B cell (primary cell): ENCODE results near the gene SFMBT1. TPM values are rescaled to one million over a fixed set of nuclear protein-coding genes. Genes with fewer than 3 reads are reported as not detected.

ENCODE experiments used
- ATAC-seq: fragments of 200-7000 bp; cut with Tn5 transposase; one replicate; pipeline ENCODE4 v1.10.0; 2021; ENCODE audit warnings: low read depth, mild to moderate bottlenecking, moderate number of reproducible peaks, moderate library complexity
- CTCF ChIA-PET: fragments of 350-600 bp; sonication (Branson Sonifier 250); formaldehyde crosslinking; loops from one replicate; lab custom pipeline; 2021; ENCODE audit warnings: antibody characterized with exemption, inconsistent platforms; lab: Charles Lee
- POLR2A ChIA-PET: fragments of 350-600 bp; sonication (Branson Sonifier 250); formaldehyde crosslinking; loops from one replicate; lab custom pipeline; 2021; ENCODE audit warnings: antibody characterized with exemption; lab: Charles Lee
- DNase-seq: peaks from one replicate; pipeline ENCODE4 v3.0.0; 2013
- H2AFZ ChIP-seq: 2 replicates; pipeline ENCODE4 v1.6.1; 2012; ENCODE audit warnings: mild to moderate bottlenecking, low read depth, low read length; ENCODE audit not compliant: insufficient read depth, poor library complexity, severe bottlenecking
- H3K27ac ChIP-seq, 2 donors: 1 replicate in 1 of 2; 2 replicates in 1 of 2; pipeline ENCODE4 v1.5.1; 2012 to 2013; ENCODE audit warnings: low read length in 2 of 2, mild to moderate bottlenecking in 2 of 2, moderate library complexity in 1 of 2
- H3K27me3 ChIP-seq, 4 experiments: fragments of 200-600 bp in 1 of 4; sonication (generic) in 1 of 4; replicated peaks in 1 of 4; 1 replicate in 2 of 4; 2 replicates in 2 of 4; pipeline versions ENCODE4 v1.6.1 to v1.7.0; 2013 to 2016; ENCODE audit warnings: low read length in 3 of 4, mild to moderate bottlenecking in 2 of 4, mixed read lengths in 1 of 4, moderate library complexity in 1 of 4; ENCODE audit not compliant: insufficient read depth in 4 of 4, control insufficient read depth in 3 of 4; ENCODE audit errors: control extremely low read depth in 1 of 4
- H3K36me3 ChIP-seq, 2 experiments: replicated peaks in 1 of 2; 1 replicate in 1 of 2; 2 replicates in 1 of 2; pipeline versions ENCODE4 v1.6.1 to v1.7.1; 2013; ENCODE audit warnings: low read length in 1 of 2; ENCODE audit not compliant: insufficient read depth in 2 of 2, control insufficient read depth in 1 of 2; ENCODE audit errors: control extremely low read depth in 1 of 2, extremely low read depth in 1 of 2
- H3K4me1 ChIP-seq, 2 donors: fragments of 200-600 bp in 1 of 2; sonication (generic) in 1 of 2; 1 replicate in 1 of 2; 2 replicates in 1 of 2; pipeline versions ENCODE4 v1.5.1 to v1.6.1; 2013 to 2017; ENCODE audit warnings: low read length in 2 of 2; ENCODE audit not compliant: control insufficient read depth in 2 of 2, insufficient read depth in 2 of 2
- H3K4me2 ChIP-seq: replicated peaks from 2 replicates; pipeline ENCODE3; 2012; ENCODE audit warnings: mild to moderate bottlenecking, low read depth, low read length; ENCODE audit not compliant: poor library complexity, severe bottlenecking
- H3K4me3 ChIP-seq, 5 experiments: fragments of 200-600 bp in 1 of 5; sonication (generic) in 1 of 5; 1 replicate in 3 of 5; 2 replicates in 2 of 5; pipeline versions ENCODE4 v1.5.1 to v1.7.0; 2011 to 2016; ENCODE audit warnings: low read length in 4 of 5, mild to moderate bottlenecking in 4 of 5, low read depth in 2 of 5, control low read depth in 1 of 5, moderate library complexity in 1 of 5; ENCODE audit not compliant: insufficient read depth in 1 of 5; ENCODE audit errors: control extremely low read depth in 1 of 5, extremely low read depth in 1 of 5
- H3K79me2 ChIP-seq: fragments of 200-600 bp; sonication (generic); one replicate; pipeline ENCODE4 v1.6.0; 2016; ENCODE audit warnings: low read length; ENCODE audit not compliant: control insufficient read depth, insufficient read depth
- H3K9ac ChIP-seq: fragments of 200-600 bp; sonication (generic); 2 replicates; pipeline ENCODE4 v1.6.1; 2017; ENCODE audit warnings: mild to moderate bottlenecking, low read length, moderate library complexity
- H3K9me3 ChIP-seq, 3 donors: one replicate each; pipeline versions ENCODE4 v1.6.1 to v1.7.1; 2013; ENCODE audit warnings: low read length in 2 of 3; ENCODE audit not compliant: control insufficient read depth in 2 of 3, insufficient read depth in 1 of 3; ENCODE audit errors: control extremely low read depth in 1 of 3
- H4K20me1 ChIP-seq: 2 replicates; pipeline ENCODE4 v1.6.0; 2012; ENCODE audit warnings: mild to moderate bottlenecking, low read length; ENCODE audit not compliant: insufficient read depth, control insufficient read depth, poor library complexity, severe bottlenecking
- H3K27ac Mint-ChIP-seq: one replicate; pipeline ENCODE4 v1.8.0; 2021; ENCODE audit warnings: mixed read lengths
- H3K27me3 Mint-ChIP-seq: one replicate; pipeline ENCODE4 v1.8.0; 2021; ENCODE audit warnings: mixed read lengths
- H3K4me1 Mint-ChIP-seq: one replicate; pipeline ENCODE4 v1.8.0; 2021; ENCODE audit warnings: mixed read lengths
- H3K4me3 Mint-ChIP-seq: one replicate; pipeline ENCODE4 v1.8.0; 2021; ENCODE audit warnings: mixed read lengths
- H3K9me3 Mint-ChIP-seq: one replicate; pipeline ENCODE4 v1.8.0; 2022; ENCODE audit warnings: mixed read lengths; ENCODE audit not compliant: insufficient read depth
- EZH2 ChIP-seq: IDR thresholded peaks from 2 replicates; pipeline ENCODE4 v1.6.1; 2012; ENCODE audit warnings: borderline replicate concordance, low read depth, mild to moderate bottlenecking, moderate library complexity, low read length; ENCODE audit not compliant: insufficient read depth, poor library complexity, severe bottlenecking
- WGBS: methylation state at CpG from one replicate; pipeline ENCODE4 v1.1.5; 2013; ENCODE audit warnings: missing lambda C conversion rate; ENCODE audit not compliant: insufficient coverage; 5-methylcytosine and 5-hydroxymethylcytosine counted together
- intact Hi-C: fragments of 100-400 bp; cut with micrococcal nuclease; formaldehyde crosslinking; loops from one replicate; pipeline ENCODE4 v1.10.0; 2022
- polyA plus RNA-seq: library from polyadenylated mRNA; depleted of rRNA; stranded (reverse); fragments of >200 nt; gene quantifications from 2 replicates; pipeline ENCODE4 v1.2.3, GENCODE V29; 2012
- total RNA-seq, 2 donors: library from RNA; stranded (reverse); fragments of 120-200 nt in 1 of 2; gene quantifications; 1 replicate in 1 of 2; 2 replicates in 1 of 2; pipeline versions ENCODE4 v1.2.3 to v1.2.4, GENCODE V29; 2013 to 2022
- TF ChIP-seq, protein P1 (sequence below): fragments of 200-600 bp; IDR thresholded peaks from one replicate; pipeline ENCODE4 v1.8.0; 2022; ENCODE audit warnings: antibody characterized with exemption, mild to moderate bottlenecking

The SFMBT1 gene
- total and polyA plus RNA-seq, 2 donors (not counting 1 experiment from before 2014, with no cell fraction given) = 9.9 to 55.8 TPM

GRCh38 chr3:52939600-52939999 lies 106.3 kb downstream of the SFMBT1 start:
- no peak for ATAC-seq
- POLR2A ChIA-PET = no interaction called here
- H3K4me3 ChIP-seq = no peak overlapping the region
- no peaks in the 10 kb centered on the region for H3K9me3 ChIP-seq
- TF ChIP-seq, protein P1, sequence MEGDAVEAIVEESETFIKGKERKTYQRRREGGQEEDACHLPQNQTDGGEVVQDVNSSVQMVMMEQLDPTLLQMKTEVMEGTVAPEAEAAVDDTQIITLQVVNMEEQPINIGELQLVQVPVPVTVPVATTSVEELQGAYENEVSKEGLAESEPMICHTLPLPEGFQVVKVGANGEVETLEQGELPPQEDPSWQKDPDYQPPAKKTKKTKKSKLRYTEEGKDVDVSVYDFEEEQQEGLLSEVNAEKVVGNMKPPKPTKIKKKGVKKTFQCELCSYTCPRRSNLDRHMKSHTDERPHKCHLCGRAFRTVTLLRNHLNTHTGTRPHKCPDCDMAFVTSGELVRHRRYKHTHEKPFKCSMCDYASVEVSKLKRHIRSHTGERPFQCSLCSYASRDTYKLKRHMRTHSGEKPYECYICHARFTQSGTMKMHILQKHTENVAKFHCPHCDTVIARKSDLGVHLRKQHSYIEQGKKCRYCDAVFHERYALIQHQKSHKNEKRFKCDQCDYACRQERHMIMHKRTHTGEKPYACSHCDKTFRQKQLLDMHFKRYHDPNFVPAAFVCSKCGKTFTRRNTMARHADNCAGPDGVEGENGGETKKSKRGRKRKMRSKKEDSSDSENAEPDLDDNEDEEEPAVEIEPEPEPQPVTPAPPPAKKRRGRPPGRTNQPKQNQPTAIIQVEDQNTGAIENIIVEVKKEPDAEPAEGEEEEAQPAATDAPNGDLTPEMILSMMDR = no peak
- TF ChIP-seq EZH2 = no peak
- no peaks in the 10 kb centered on the region for H3K9me3 Mint-ChIP-seq
- H2AFZ ChIP-seq = no peak overlapping the region
- intact Hi-C loops = no loop called here
- no peak overlapping the region for H3K9ac ChIP-seq
- H3K4me3 Mint-ChIP-seq = no peak overlapping the region
- no peak overlapping the region for H3K4me2 ChIP-seq
- H3K4me1 Mint-ChIP-seq = peaks cover 3% of the 10 kb centered on the region
- no peak overlapping the region for H3K27ac ChIP-seq
- H3K36me3 ChIP-seq = peaks cover 3 to 19% of the 10 kb centered on the region in 2 experiments
- no peak for DNase-seq
- H4K20me1 ChIP-seq = no peaks in the 10 kb centered on the region
- H3K27me3 ChIP-seq = no peaks in the 10 kb centered on the region
- peaks cover 2% of the 10 kb centered on the region in 2 donors for H3K4me1 ChIP-seq
- H3K79me2 ChIP-seq = no peaks in the 10 kb centered on the region
- no peaks in the 10 kb centered on the region for H3K27me3 Mint-ChIP-seq
- CTCF ChIA-PET = interaction anchor here (0.9 to 2.2 kb wide), 3 partner anchors 48 to 107 kb away, joined by 3 to 6 read pairs (median 3); no protein-coding TSS in a partner anchor
- H3K27ac Mint-ChIP-seq = no peak overlapping the region

DNA sequence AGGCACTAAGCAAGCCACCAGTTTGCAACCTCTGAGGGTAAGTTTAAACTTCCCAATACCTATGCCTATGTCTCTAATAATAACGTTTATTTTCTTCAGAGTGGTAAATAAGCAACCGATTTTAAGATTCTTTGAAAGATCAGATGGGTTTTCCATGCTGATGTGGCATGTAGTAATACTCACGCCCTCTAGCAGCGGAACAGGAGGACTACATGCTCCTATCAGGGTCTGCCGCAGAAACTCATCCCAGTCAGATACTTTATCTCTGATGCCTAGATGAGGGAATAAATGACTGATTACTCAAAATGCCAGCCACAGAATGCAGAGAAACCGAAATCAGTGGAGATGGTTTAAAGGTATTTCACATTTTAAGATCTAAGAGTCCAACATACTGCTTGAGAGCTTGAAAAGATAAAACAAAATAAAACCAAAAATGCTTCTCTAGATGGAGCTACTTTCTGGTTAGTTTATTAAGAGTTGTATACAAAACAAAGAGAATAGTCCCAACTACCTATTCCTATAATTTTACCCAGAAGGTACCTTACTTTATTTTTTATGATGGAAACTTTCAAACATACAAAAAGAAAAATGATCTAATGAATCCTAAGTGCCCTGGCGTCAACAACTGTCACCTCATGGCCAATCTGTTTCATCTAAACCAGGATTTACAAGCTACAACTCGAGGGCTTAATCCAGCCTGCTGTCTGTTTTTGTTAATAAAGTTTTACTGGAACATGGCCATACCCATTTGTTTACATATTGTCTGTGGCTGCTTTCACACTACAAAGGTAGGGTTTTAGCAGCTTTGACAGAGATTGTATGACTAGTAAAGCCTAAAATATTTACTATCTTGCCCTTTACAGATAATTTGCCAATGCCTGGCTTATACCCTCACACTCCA lies 111.0 kb downstream of the SFMBT1 start:
- Histone ChIP-seq H3K36me3 (peaks cover 2% of the 10 kb centered on the region in 2 experiments), H3K27ac (peak overlapping the region in 1 of 2 donors; percentile 50), H4K20me1 (no peaks in the 10 kb centered on the region), H3K9ac (no peak overlapping the region), H3K27me3 (no peaks in the 10 kb centered on the region), H3K4me2 (peak overlapping the region; percentile 2), H3K79me2 (no peaks in the 10 kb centered on the region), H3K4me3 (no peak overlapping the region), H3K4me1 (peaks cover 19 to 20% of the 10 kb centered on the region in 2 donors), H3K9me3 (no peaks in the 10 kb centered on the region), H2AFZ (peak overlapping the region; percentile 68)
- Mint-ChIP-seq H3K9me3 (no peaks in the 10 kb centered on the region), H3K27me3 (no peaks in the 10 kb centered on the region), H3K27ac (peak overlapping the region; percentile 53), H3K4me3 (no peak overlapping the region), H3K4me1 (peaks cover 21% of the 10 kb centered on the region)
- ChIA-PET CTCF (interaction anchor here (0.6 to 3.0 kb wide), 31 partner anchors 9 to 193 kb away, joined by 3 to 20 read pairs (median 4); partner anchors contain the start of genes SFMBT1 and STIMATE), POLR2A (no interaction called here)
- ATAC-seq = peak; percentile 87
- peak; percentile 69 for DNase-seq
- no CpG with 5 or more reads among the region's 8 CpGs for WGBS
- TF ChIP-seq EZH2 = no peak
- TF ChIP-seq, protein P1 = peak; percentile 83
- intact Hi-C loops = loop anchor here (1.0 to 5.0 kb wide), 5 partner anchors 38 to 193 kb away; partner anchors contain the start of genes SFMBT1 and STIMATE
